GM19395 (cell line): ENCODE data around the gene ZMAT5.
"Not testable (repeated sequence)": the region's sequence is repeated elsewhere in the genome, so short reads cannot be mapped to it uniquely, and the experiment has no call there.

ENCODE experiments used
- ATAC-seq: cut with Tn5 transposase; IDR thresholded peaks from one replicate; pipeline ENCODE4 v1.9.1; 2021; ENCODE audit warnings: mild to moderate bottlenecking, moderate library complexity; ENCODE audit not compliant: unreplicated experiment

ZMAT5 gene

GRCh38 chr22:29754658-29755395 lies 12.0 kb downstream of the ZMAT5 start:
- not testable (repeated sequence) for ATAC-seq

- ATAC-seq, result no peak
Measured at GRCh38 chr22:29753808-29754657, 12.8 kb downstream of the ZMAT5 start.

GRCh38 chr22:29751669-29752068 lies 15.1 kb downstream of the ZMAT5 start:
- ATAC-seq, result no peak

GRCh38 chr22:29750559-29751538 lies 16.0 kb downstream of the ZMAT5 start:
- ATAC-seq, result no peak

GRCh38 chr22:29750029-29750428 lies 16.8 kb downstream of the ZMAT5 start:
- no peak for ATAC-seq

GRCh38 chr22:29748248-29748893 lies 18.4 kb downstream of the ZMAT5 start:
- no peak for ATAC-seq

- no peak for ATAC-seq
Measured at GRCh38 chr22:29747832-29748231, 19.0 kb downstream of the ZMAT5 start.

GRCh38 chr22:29744902-29745301 lies 21.9 kb downstream of the ZMAT5 start:
- ATAC-seq, result no peak

- no peak for ATAC-seq
Measured at GRCh38 chr22:29742326-29742725, 24.5 kb downstream of the ZMAT5 start.

GRCh38 chr22:29741926-29742325 lies 24.9 kb downstream of the ZMAT5 start:
- ATAC-seq, result no peak

GRCh38 chr22:29740216-29740615 lies 26.6 kb downstream of the ZMAT5 start:
- no peak for ATAC-seq

GRCh38 chr22:29739346-29739875 lies 27.4 kb downstream of the ZMAT5 start:
- ATAC-seq, result no peak

- no peak for ATAC-seq
Measured at GRCh38 chr22:29738118-29738815, 28.5 kb downstream of the ZMAT5 start.

- no peak for ATAC-seq
Measured at GRCh38 chr22:29737251-29738117, 29.3 kb downstream of the ZMAT5 start.

GRCh38 chr22:29735416-29735815 lies 31.4 kb downstream of the ZMAT5 start:
- no peak for ATAC-seq

GRCh38 chr22:29734838-29735237 lies 32.0 kb downstream of the ZMAT5 start:
- no peak for ATAC-seq

- no peak for ATAC-seq
Measured at GRCh38 chr22:29734406-29734805, 32.4 kb downstream of the ZMAT5 start.

- no peak for ATAC-seq
Measured at GRCh38 chr22:29733362-29734201, 33.2 kb downstream of the ZMAT5 start.
